ENCODE measurements around the gene MSANTD1.

Gene MSANTD1

DNA sequence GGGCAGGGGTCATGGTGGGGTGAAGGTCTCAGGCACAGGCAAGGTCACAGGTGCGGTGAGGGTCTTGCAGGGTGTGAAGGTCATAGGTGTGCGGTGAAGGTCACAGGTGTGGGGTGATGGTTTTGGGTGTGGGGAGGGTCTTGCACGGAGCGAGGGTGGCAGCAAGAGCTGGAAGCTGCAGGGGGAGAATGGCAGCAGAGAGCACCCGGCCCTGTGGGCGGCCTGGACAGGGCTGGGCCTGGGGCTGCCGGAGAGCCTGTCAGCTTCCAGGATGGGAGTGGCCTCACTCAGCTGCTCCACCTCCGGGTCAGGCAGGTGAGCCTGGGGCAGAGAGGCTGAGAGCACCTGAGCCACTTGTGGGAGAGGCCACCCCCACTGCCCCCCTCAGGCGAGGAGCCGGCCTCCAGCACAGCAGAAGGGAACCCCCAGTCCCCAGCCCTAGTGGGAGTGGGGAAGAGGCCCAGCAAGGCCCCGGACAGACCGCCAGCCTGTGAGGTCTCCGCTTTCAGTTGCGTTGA is 1.5 kb downstream of the MSANTD1 start:
- no peak for DNase-seq

DNA sequence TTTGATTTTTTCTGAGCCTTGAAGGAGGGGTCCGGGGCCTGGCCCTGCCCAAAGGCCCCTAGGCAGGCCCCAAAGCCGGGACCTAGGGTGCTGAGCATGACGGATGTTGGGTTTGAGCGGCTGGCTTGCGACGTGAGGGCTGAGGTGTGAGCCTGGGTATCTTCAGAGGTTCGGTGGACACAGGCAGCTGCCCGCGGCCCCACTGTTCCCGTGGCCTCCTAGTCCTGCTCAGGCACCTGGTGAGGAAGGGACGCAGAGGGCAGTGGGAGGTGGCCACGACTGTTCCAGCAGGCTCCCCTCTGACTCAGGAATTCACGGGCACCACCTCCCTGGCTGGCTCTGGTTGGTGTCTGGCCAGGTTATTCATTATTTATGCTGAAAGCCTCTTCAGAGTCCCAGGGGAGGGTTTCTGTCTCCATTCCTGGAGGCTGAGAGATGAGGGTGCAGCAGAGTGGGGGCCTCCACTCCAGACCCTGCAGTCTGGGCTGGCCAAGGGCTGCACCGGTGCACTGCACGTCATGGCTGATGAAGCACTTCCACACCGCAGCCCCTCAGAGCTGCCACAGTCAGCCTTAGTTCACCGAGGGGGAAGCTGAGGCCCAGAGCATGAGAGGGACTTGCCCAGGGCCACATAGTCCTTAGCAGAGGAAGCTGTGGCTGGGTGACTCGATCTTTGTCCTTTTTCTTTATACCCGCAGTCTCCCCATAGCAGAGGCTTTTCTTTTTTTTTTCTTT is 2.2 kb downstream of the MSANTD1 start:
- DNase-seq = no peak

DNA sequence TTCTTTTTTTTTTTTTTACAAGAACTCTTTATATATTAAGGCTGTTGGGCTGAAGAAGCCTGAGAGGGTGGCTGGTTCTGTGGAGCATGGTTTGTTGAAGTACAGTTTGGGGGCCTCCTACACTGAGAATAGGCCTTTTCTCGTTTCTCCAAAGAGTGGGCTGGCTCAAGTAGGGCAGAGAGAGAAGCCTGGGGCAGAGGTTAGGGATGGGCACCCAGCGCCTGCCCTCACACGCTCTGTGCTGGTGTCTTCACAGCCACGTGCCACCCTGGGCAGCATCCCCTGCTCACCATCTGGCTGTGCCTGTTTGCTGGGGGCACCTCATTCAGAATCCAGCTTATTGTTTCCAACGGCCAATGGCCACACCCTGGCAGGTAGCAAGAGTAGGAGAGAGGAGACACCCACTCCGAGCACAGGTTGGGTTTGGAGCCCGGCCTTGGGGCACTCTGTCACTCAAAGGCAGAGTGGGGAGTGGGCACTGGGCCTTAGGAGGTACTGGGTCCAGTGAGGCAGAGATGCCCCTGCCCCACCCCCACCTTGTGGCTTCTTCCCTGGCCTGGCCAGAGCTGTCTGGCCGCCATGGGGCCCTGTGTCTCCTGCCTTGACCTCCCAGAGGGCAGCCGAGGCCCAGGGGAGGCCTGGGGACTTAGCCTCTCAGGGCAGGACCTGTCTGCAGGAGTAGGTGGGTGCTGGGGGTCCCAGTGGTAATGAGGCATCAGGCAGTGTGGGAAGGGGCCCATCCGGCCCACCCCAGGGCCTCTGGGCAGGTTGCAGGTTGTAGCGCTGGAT is 2.9 kb downstream of the MSANTD1 start:
- DNase-seq = no peak

DNA sequence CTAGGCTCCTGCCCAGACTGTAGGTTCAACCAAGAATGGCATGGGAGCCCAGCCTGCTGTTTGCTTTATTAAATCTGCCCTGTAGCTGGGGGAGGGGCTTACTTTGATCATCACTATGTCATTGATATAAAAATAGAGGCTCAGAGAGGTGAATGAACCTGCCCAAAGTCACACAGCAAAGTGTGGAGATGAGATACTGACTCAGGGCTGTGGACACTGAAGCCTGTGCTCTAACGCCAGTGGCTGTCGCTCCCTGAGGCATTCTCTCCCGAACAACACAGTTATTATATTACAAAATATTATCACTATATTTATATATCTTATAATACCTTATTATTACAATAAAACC is 3.5 kb downstream of the MSANTD1 start:
- DNase-seq = no peak

DNA sequence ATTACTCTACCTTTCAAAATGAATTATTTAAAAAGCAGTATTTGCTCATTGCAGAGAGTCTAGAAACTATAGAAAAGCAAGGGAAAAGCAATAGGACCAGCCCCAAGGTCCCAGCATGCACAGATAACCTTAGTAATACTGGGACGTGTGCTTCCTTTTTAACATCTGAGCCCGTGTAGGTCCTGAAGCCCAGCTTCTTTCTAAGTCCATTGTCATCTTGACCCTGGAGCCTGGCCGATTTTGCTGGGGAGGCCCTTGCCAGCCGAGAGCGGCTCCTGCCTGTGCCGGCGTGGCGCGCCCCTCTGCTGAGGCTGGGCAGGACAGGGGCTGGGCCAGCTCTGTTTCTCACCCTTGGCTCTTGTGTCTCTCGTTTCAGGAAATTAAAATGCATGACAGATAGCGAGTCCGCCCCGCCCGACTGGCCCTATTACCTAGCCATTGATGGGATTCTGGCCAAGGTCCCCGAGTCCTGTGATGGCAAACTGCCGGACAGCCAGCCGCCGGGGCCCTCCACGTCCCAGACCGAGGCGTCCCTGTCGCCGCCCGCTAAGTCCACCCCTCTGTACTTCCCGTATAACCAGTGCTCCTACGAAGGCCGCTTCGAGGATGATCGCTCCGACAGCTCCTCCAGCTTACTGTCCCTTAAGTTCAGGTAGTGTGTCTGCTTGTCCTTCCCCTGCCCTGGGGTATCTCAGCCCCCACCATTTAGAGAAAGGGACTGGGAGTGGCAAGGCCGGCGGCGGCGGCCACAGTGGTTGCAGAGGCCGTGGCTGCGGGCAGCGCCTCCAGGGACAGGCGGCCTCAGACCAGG is 4.1 kb downstream of the MSANTD1 start:
- no peak for DNase-seq

DNA sequence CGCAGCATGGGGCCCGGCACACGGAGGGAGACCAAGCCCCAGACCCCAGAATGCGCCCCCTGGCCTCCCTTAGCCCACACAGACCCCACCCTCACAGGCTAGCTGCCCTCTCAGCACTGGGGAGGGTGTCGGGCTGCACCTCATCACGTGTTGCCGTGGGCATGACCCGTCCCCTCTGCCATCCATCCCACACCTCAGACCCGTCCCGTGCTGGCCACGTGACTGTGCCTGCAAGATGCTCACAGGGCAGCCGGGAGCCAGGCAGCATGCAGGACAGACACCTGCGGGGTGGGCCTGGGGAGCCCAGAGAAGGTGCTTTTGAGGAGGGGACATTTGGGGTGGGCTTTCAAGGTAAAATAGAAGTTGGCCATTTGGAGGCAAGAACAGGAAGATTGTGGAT is 4.8 kb downstream of the MSANTD1 start:
- no peak for DNase-seq

DNA sequence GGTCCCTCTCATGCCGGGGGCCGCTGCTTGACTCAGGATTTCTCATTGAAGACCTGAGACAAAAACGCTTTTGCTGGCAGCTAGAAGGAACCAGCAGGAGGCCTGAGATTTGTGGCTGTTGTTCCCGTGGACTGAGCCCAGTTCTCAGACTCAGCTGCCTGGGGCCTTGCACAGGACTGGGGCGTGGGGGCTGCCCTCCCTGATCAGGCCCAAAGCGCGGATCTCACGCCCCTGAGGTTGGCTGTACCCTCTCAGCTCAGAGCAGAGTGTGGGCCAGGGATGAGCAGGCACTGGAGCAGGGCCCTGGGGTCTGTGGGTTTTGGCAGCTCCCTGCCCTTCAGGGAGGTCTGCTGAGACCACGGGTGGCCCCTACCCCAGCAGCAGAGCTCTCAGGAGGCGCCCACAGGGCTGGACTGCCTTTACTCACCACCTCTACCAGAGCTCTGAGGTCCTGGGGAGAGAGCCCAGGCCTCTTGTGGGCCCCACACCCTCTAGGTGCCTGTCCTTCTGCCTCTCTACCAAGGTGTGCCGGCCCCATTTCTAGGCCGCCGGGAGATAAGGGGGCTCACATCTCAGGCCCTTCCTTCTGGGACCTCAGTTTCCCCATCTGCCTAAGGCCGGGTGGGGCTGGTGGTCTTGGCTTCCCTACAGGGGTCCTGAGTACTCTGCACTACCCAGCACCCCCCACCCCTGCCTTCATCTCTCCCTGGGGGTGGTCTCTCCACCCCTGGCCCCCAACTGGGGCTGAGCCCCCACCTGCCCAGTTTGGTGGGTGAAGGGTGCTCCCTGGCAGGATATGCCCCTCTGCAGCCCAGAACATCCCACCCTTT is 5.6 kb downstream of the MSANTD1 start:
- no peak for DNase-seq

DNA sequence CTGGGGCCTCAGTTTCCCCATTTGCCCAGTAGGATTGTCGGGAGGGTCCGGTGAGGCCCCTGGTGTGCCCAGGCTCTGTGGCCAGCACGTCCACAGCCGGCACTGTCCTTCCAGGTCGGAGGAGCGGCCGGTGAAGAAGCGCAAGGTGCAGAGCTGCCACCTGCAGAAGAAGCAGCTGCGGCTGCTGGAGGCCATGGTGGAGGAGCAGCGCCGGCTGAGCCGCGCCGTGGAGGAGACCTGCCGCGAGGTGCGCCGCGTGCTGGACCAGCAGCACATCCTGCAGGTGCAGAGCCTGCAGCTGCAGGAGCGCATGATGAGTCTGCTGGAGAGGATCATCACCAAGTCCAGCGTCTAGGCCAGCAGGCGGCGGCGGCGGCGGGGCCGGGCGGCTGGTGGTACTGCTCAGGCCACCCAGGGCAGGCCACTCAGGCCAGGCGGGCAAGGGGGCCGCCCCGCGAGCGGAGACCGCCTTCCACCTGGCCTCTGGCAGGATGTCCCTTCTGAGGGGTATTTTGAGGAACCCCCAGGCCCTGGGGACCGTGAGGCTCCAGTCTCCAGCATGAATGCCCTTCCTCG is 6.7 kb downstream of the MSANTD1 start:
- no peak for DNase-seq

DNA sequence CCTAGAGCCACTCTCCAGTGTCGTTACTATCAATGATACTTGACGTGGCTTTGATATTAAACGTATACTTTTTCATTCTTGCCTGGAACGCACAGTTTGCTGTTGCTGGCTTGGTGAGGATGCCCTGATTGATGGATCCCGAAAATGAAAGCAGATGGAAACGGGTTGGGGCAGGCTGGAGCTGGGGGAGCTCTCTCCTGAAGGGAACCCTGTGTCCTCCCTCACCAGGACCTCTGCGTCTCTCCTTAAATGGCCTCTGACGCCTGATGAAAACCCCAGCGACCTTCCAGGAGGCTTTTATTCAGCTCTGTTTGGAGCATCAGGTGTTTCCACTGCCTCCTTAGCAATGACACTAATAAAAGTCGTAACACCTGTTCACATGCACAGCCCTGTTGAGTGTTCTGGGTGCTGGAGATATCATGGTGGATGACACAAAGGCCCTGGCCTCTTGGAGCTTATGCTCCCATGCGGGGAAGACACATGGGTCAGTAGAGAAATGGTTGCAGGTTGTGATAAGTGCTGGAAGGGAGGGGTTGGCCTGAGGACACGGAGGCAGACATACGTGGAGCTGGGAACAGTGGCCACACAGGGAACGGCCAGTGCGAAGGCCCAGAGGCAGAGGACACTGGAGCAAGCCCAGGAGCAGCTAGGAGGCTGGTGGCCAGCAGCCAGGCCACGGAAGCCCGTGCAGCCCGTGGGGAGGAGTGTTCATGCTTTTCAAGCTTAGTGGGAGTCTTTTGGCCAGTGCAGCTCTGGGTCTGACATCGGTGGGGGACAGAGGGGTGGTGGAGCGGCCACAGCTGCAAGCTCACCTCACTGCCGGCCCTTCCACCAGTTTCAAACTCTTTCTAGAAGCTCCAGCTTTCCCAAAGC is 7.5 kb downstream of the MSANTD1 start:
- DNase-seq = no peak

DNA sequence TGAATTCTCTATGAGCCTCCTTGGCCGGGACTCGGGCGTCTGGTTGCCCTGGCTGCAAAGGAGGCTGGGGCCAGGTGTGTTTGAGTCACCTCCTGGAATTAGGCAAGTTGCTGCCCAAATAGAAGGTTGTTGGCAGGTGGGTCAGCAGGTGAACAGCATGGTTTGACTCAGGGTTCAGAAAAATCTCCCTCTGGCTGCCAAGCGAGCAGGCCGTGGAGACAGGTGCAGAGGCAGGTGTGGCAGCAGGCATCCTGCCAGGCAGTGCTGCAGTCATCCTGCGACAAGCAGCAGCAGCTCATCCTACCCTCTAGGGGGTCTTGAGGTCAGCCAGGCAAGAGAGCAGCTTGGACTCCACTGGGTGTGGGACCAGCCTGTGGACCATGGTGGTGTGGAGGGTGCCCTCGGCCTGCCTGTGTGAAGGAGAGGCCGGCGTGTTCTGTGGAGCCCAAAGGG is 8.2 kb downstream of the MSANTD1 start:
- DNase-seq = peak; percentile 46

DNA sequence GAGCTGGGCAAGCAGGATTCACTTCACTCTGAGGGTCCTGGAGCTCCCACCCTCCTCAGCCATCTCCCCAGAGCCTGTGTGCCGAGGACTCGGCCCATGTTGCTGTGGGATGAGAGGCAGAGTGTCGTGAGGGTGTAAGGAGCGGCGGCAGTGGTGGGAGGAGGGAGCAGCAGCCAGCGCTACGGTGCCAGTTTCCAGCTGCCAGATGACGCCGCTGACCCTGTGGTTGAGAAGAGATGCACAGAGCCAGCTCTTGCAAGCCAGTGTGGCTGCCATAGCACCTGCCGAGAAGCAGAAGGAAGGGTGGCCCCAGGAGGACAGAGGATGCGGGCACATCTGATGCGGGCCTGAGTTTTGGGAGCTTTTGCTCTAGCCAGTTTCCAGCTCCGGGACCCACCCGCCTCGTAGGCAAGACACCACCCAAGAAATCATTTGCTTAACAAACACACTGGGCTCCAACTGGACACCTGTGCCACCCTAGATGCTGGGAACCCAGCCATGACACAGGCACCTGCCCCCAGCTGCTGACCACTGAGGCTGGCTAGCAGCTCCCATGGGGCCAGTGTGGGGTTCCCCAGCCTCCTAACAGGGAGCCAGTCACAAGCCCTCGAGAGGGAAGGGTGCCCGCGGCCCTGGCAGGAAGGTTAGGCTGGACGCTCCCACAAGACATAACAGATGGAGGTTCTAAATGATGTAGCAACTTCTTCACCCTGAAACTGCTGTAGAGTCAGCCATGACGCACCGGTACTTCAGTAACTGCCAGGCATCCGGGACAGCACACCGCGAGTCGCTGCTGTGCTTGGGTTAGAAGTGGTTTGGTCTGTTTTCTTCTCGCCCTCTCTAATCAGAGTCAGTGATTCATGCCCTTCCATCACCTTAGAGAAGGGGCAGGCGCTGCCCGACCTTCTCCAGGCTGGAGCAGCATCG is 8.9 kb downstream of the MSANTD1 start:
- no peak for DNase-seq

DNA sequence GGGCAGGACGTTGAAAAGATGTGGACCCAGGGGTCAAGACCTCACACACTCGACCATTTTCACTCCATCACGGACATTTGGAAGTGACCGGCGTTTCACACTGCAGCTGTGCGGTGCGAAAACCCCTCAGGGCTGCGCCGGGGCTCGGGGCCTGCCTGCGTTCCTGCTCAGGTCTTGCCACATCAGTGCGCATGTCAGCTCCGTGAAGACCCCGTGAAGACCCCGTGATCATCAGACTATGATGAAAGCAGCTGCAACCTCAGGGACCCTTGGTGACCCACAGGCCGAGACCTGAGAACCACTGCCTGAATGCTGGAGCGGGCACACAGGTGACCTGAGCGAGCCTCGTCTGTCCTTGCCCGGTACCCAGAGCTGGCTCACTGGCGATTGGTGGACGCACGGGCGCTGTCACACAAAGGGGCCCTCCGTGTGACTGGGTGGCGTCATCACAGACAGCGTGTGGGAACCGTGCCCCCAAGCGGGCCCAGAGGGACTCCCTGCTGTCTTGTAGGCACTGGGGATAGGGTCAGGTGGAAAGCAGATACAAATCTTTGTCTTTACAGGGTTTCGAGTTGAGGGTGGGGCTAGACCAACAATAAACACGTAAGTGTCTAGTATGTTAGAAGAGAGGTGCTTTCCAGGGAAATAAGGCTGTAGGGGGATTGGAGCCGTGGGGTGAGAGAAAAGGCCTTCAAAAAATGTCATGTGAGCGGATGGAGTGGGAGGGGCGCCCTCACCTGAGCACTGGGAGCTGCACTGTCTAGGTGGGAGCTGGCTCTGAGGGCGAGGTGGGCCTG is 12.7 kb downstream of the MSANTD1 start:
- no peak for DNase-seq

DNA sequence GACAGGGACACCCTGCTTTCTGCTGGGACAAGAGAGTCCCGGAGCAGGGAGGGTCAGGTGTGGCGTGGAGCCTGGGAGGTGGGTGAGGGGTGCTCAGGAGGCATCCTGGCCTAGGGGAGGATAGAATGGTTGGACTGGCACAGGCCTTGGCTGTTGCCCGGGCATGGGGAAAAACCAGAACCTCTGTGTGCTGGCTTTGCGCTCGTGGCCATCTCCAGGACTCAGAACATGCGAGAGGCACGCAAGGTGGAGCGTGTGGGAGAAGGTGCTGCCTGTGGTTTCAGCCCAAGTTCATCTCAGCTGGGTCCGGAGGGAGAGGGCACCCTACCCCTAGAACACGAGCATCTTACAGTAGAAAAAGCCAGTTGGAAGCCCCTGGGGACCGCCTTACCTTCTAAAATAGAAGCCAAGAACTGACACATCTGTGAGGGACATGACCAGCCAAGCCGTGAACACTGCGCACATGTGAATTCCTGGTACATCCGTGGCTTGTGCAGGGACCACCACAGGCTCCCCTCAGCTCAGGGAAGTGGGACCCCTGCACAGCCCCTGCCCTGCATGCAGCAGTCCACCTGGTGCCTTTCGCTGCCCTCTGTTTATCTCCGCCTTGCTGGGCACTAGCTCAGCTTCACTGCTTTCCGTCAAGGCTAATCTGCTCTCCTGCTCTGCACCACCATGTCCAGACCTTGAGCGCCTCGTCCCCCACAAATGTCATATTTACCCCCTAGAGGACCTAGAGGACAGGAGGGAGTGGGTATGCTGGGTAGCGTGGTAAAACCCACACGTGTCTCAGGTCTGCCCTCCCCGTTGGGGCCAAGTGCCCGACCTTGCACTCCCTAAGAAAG is 13.5 kb downstream of the MSANTD1 start:
- DNase-seq = no peak

DNA sequence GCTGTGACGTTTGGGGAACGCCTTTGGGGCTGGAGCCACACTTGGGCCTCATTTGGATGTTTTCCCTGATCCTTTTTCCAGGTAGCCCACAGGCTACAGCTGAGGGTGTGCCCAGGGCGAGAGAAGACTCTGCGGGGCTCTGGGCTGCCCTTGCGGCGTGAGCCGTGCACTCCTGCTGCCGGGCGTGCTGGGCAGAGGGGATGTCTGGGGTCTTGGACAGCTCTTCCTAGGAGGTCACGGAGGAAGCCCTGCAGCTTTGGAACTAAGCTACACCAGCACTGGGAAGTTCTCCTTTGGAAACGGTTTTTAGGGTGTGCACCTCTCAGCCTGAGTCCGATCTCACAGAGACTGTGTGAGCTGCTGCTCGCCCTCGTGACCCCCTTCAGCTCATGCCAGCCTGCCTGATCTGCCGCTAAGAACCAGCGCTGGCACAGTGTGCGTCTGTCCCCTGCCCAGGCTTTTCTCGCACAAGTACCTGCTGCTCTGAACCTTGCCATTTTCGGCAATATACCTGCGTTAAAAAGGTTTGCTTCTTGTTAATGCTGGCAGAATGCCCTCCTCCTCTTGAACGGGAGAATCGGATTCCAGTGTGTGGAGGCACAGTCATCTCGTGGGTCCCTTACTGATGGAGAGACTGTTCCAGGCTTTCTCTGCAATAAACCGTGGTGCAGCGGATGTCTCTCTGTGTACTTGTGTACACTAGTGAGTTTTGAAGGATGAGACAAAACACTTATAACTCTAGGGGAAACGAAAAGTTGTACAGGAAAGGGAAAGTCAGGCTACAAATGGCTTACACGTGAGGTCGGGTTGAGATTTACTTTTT is 14.3 kb downstream of the MSANTD1 start:
- DNase-seq = peak; percentile 0

DNA sequence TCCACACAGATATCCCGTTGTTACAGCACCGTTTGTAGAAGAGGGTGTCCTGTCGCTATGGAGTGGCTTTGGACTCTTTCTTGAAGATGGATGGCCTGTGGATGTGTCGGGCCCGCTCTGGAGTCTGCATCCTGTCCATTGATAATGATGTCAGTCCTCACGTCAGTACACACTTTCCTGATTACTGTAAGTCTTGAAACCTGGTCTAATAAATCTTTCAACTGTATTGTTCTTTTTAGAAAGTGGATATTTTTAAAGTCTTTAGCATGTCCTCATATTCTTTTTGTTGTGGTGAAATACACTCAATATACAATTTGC is 14.9 kb downstream of the MSANTD1 start:
- DNase-seq = no peak

DNA sequence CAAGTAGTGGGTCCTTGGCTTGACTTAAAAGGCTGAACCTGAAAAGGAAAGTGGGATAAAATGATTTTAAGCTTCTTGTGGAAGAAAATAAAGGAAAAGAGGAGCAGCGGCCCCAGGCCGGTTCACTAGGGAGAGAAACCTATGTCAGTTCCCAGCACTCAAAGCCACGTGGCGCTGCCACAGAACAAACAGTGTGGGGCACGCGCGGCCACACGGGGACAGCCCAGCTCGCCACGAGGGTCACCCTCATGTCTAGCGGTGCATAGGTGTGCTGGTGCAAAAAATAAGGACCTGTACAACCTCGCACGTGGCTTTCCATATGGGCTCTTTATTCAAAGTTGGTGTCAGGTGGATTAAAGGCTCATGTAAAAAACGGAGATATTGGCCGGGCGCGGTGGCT is 17.1 kb downstream of the MSANTD1 start:
- no peak for DNase-seq

All from NCI-H1105 (cell line).